Left cardiac atrium (tissue), 4 donors: ENCODE data around the gene STRBP. TPM values are rescaled to one million over a fixed set of nuclear protein-coding genes. Genes with fewer than 3 reads are reported as not detected.
"Not testable (repeated sequence)": the region's sequence is repeated elsewhere in the genome, so short reads cannot be mapped to it uniquely, and the experiment has no call there.

Source experiments
- ATAC-seq, 2 donors: fragments of 200-7000 bp; cut with Tn5 transposase; one replicate each; pipeline ENCODE4 v1.9.1; 2020; ENCODE audit warnings: mild to moderate bottlenecking in 2 of 2, moderate library complexity in 2 of 2
- DNase-seq: peaks from one replicate; pipeline ENCODE4 v3.0.0-alpha.2; 2020
- intact Hi-C, 2 donors: fragments of 100-400 bp; cut with DNase I; formaldehyde crosslinking; loops; one replicate each; pipeline versions ENCODE4 v1.14.1 to v1.15.1; 2022 to 2023
- total RNA-seq, 2 donors: library from RNA; stranded (reverse); fragmentation: NEBNext Ultra II Directional; extraction: Animal tissue kit (Norgen Biotek cat#: 25700); gene quantifications; one replicate each; pipeline ENCODE4 v1.2.1, GENCODE V29; 2021
- donor health status: DM: no; HTN: yes; CAD: no.
- donor health status: DM: no; HTN: yes; CAD: no; lungs with severe emphysema.
- donor health status: DM: yes; HTN: yes; CAD: no.
- donor health status: Dilated cardiomyopathy.

STRBP gene
- total RNA-seq, 2 donors from 2014 or later = 16.7 to 20.7 TPM

DNA sequence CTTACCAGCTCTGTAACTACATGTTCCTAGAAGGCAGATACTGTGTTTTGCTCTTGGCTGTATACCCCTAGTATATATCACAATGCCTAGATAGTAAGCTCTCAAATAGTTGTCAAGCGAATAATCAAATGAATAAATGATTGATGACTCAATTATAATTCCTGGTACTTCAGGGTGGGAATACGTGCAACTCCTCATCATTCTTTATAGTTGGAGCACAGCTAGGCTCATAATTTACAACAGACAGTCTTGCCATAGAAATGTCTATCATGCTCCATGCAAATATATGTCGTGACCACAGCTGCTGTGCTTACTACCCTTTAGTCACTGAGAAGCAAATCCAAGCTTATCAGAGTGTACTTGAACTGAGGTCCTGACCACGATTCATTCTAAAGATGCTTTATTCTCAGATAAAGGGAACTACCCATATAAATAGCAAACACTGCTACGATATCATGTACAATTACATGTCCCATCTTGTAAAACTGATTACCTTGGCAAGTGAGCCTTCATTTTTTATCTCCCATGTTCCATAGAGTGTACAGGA lies 52.1 kb downstream of the STRBP start:
- DNase-seq (no peak), ATAC-seq (no peak)
- intact Hi-C loops = no loop called here

DNA sequence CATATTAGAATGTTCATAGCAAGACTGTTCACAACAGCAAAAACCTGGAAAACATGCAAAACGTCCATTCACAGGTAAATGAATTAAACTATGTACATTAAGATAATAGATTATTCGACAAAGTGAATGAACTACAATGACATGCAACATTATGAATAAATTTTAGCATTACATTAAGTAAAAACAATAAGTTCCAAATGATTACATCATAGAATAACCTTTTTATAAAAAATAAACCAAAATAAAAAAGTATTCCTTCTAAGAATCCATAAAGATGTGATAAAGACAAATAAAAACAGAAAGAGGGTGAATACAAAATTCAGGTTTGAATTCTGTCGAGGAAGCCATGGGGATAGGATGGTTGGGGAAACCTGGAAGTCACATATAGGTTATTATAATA lies 57.3 kb downstream of the STRBP start:
- DNase-seq = no peak
- no peak for ATAC-seq
- intact Hi-C loops = no loop called here

DNA sequence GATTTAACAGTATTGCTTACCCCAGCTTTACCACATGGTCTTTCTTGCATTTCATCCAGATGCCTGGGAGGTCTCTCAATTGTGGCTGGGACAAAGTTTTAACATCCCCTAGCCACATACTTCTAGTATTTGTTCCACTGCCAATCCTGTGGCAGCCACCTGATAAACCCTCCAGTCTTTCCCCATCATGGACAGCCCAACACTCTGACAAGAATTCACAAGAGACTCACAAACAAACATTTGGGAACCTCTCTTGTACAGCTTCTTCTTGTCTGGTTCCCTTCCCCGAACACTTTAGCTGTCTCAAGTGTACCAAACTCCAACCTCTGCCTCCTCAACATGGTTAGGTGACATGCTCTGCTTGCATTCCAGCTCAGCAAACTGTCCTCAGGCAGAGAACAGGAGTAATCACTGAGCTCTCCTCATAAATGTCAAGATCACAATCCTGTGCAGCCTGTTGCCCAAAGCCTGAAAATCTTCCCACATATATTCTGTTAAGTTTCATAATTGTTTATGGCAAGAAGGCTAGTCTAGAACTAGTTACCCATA lies 59.7 kb downstream of the STRBP start:
- DNase-seq (no peak), ATAC-seq (peak in 1 of 2 donors; percentile 70)
- intact Hi-C loops = no loop called here

DNA sequence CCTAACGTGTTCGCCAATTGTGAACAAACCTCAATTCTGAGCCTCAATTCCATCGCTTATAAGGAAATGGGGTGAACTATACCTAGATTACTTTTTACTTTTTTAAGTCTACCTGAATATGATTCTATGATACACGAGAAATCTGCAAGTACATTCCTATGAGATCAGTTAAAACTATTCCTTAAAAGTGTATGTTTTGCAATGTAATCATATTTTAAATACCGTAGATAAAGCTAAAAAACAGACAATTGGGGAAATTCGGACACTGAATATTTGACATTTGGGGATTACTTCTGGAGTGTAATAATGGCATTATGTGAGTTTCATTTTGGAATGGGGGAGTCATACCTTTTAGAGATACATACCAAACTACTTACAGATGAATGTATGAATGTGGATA lies 62.3 kb downstream of the STRBP start:
- ATAC-seq = no peak
- intact Hi-C loops = no loop called here
- DNase-seq = no peak

DNA sequence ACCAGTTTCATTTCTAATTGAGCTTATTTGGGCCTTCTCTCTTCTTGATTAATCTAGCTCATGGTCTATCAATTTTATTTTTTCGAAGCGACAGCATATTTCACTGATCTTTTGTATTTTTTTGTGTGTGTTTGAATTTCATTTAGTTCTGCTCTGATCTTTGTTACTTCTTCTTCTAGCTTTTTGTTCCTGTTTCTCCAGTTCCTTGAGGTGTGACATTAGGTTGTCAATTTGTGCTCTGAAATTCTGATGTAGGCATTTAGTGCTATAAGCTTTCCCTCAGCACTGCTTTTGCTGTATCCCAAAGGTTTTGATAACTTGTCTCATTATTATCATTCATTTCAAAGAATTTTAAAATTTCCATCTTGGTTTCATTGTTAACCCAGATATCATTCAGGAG lies 67.3 kb downstream of the STRBP start:
- ATAC-seq (no peak), DNase-seq (no peak)
- intact Hi-C loops = no loop called here

DNA sequence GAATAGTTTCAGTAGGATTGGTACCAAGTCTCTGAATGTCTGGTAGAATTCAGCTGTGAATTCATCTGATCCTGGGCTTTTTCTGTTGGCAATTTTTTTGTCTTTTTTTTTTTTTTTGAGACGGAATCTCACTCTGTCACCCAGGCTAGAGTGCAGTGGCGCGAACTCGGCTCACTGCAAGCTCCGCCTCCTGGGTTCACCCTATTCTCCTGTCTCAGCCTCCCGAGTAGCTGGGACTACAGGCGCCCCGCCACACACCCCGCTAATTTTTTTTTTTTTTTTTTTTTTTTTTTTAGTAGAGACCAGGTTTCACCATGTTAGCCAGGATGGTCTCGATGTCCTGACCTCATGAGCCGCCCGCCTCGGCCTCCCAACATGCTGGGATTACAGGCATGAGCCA lies 67.9 kb downstream of the STRBP start:
- intact Hi-C loops, ATAC-seq, DNase-seq: not testable (repeated sequence)

DNA sequence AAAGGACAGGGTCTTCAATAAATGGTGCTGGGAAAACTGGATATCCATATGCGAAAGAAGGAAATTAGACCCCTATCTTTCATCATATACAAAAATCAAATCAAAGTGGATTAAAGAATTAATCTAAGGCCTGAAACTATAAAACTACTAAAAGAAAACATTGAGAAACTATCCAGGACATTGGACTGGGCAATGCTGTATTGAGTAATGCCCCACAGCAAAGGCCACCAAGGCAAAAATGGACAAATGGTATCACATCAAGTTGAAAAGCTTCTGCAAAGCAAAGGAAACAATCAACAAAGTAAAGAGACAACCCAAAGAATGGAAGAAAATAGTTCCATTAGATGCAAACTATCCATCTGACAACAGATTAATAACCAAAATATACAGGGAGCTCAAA lies 72.3 kb downstream of the STRBP start:
- ATAC-seq (no peak), DNase-seq (no peak)
- intact Hi-C loops = no loop called here

DNA sequence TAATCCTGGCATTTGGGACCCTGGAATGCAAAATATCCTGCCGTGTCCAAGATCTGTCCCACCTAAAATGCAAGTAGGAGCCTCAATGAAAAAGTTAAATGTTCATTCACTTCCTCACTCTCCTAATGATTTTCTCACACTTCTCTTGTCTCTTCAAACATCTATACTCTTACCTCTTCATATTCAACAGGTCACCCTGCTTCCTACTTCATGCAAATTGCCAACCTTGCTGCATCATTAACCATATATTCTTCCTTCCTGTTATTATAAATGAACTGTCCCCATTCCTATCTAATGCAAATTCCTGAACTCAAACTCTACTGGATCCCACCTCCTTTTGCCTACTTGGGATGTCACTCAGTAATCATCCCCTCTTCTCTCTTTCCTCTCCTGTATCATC lies 74.4 kb downstream of the STRBP start:
- ATAC-seq = no peak

DNA sequence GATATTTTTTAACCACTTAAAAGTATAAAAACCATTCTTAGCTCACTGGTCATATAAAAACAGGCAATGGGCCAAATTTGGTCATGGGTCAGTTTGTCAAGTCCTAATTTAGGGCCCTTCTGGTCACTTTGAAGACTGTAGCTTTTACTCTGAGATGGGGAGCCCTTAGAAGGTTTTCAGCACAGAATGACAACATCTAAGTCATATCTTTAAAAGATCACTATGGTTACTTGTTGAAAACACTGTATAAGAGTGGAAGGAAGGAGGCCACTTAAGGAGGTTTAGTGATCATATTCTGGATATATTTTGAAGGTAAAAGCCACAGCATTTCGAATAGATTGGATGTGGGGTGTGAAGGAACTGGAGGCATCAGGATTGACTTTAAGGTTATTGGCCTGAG lies 76.7 kb downstream of the STRBP start:
- intact Hi-C loops = no loop called here
- no peak for ATAC-seq
- no peak for DNase-seq

More for the DNA sequence above, 74.4 kb downstream of the STRBP start:
- intact Hi-C loops = no loop called here
- no peak for DNase-seq

DNA sequence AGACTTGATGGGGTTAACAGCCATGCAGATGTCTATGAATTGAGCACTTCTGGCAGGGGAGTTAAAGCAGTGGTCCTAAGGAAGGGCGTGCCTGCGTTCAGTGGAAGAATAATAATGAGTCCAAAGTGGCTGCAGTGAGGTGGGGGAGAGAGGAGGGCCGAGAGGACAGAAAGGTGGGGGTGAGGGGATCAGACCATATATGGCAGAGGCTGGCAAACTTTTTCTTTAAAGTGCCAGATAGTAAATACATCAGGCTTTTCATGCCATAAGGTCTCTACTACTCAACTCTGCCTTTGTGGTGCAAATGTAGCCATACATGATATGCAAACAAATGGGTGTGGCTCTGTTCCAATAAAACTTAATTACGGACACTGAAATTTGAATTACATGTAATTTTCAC lies 77.1 kb downstream of the STRBP start:
- intact Hi-C loops = no loop called here
- ATAC-seq (no peak), DNase-seq (no peak)

DNA sequence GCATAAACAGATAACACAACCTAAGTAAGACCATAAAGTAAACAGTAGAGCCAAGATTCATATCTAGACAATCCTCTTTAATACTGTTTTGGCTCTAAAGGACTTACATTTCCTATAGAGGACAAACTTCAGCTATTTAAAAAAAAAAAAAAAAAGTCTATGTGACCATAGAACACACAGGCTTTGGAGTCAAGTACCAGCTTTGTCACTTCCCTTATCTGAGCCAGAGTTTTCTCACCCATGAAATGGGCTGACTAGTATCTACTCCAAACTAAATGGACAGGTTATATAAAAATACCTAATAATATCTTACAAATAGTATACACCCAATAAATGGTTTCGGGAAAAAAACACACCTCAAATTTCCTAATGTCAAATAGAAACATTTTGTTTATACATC lies 81.3 kb downstream of the STRBP start:
- ATAC-seq (no peak), DNase-seq (no peak)
- intact Hi-C loops = no loop called here

DNA sequence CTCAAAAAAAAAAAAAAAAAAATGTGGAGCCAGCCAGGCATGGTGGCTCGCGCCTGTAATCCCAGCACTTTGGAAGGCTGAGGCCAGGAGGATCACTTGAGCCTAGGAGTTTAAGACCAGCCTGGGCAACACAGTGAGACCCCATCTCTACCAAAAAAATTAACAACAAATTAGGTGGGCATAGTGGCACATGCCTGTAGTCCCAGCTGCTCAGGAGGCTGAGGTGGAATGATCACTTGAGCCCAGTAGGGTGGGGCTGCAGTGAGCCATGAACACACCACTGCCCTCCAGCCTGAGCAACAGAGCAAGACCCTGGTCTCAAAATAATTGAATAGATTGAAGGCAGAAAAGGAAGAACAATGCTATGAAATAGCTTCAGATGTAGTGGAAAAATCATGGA lies 82.4 kb downstream of the STRBP start:
- intact Hi-C loops, DNase-seq, ATAC-seq: not testable (repeated sequence)

DNA sequence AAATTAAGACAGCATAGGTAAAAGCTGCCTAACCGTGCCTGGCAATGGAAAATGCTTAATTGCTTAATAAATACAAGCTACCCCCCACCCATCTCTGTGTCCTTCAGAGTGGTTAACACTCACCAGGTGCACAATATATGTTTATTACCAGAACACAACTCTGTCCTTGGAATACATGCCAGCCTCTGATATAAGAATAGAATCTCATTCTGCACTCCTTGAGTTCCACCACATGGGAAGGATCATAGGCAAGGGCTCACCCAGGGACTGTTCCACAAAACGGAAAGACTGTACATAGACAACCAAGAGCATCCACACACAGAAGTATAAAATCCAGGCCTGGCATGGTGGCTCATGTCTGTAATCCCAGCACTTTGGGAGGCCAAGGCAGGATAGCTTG lies 91.4 kb downstream of the STRBP start:
- no peak for ATAC-seq
- DNase-seq = no peak
- intact Hi-C loops = no loop called here

DNA sequence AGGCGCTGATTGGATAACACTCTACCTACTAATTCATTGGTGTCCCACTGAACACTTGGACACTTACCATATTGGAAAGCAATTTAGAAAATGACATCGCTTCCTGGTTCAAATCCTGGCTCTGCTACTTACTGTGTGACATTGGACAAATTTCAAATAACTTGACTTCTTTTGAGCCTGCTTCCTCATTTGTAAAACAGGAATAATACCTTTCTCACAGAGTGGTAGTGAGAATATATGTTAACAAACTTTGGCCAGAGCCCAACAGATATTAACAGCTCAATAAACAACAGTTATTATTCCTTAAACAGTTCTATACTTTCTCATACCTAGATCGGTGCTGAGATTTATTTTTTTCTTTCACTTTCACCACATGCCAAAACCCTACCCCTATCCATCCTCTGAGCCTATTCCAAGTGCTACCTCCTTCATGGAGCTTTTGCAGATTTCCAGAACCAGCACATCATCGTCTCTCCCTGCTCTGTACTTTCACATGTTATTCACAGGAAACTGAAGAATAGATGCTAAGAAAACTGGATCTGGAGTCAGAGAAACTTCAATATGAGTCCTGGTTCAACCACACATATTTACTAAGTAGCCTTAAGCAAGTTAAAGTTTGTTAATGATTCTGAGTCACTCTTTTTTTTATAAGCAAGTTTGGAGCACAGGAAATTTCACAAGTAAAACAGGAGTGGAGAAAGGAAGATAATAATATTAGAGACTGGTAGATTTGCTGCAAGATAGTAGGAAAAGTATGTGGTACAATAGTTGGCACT lies 92.3 kb downstream of the STRBP start:
- no peak for ATAC-seq
- intact Hi-C loops = no loop called here
- DNase-seq = no peak

DNA sequence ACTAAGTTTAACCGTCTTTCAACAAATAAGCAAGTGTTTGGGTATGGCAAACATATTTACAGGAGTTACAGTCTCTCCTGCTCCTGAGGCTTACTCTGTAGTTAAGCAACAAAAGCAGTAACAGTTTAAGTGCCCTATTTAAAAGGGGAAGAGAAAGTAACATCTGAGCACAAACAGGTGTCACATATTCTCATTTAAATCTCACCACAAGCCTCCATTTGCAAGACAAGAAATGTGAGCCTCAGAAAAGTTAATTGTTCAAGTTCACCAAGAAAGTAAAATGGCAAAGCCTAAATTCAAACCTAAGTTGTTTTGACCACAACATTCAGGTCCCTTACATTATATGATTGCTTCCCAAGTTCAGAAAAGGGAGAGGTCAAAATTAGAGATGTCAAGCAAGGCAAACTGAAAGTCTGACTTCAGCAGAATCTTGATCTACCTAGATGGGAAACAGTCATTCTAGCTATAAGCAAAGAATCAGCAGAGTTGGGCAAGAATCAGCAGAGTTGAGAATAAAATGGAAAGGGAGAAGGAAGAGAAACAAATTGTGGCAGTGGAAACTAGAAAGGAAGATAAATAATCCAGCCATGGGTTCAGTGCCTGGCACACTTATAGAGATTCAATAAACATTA lies 93.4 kb downstream of the STRBP start:
- no peak for DNase-seq
- intact Hi-C loops = no loop called here
- ATAC-seq = no peak

DNA sequence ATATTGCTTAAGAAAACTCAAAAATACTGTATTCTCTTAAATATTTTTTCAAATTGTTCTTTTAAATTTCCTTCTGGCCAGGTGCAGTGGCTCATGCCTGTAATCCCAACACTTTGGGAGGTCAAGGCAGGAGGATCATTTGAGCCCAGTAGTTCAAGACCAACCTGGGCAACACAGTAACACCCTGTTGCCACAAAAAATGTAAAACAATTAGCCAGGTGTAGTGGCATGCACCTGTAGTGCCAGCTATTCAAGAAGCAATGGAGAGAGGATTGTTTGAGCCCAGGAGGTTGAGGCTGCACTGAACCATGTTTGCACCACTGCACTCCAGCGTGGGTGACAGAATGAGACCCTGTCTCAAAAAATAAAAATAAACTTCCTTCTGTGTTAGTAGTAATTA lies 94.3 kb downstream of the STRBP start:
- intact Hi-C loops = no loop called here
- ATAC-seq (no peak), DNase-seq (no peak)

DNA sequence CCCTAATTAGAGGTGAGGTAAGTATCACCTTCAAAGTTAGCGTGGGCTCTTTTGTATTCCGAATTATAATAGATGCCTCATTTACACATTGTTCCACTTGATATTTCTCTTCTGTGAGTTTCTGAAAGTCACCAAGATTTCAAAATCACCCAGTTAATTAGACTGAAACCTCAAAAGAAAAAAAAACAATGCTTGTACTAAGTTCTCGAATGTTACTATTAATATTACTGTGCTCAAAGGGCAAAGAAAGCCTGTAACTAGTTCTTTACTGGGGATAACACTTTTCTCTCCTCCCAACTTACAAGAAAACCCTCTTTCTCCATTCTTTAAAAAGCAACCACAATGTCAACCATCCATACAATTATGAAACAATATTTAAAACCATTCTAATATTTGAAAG lies 98.5 kb downstream of the STRBP start:
- DNase-seq (no peak), ATAC-seq (no peak)
- intact Hi-C loops = no loop called here

DNA sequence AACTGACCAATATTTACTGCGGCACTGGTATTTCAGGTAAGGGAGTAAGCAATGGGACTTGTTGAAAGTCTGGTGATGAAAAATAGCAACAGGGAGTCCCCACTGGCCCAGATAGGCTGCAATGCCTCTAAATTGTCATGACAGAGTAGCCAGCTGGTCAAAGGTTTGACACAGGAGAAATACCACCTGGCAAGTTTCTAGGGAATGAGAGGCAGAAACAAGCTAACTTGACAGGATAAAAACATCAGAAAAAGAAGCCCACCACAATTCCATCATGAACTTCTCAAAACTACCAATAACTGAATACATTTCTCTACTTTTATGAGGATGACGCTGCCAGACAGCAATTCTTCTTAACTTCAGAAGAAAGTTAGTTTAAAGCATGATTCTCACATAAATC lies 99.8 kb downstream of the STRBP start:
- ATAC-seq (no peak), DNase-seq (no peak)
- intact Hi-C loops = no loop called here

DNA sequence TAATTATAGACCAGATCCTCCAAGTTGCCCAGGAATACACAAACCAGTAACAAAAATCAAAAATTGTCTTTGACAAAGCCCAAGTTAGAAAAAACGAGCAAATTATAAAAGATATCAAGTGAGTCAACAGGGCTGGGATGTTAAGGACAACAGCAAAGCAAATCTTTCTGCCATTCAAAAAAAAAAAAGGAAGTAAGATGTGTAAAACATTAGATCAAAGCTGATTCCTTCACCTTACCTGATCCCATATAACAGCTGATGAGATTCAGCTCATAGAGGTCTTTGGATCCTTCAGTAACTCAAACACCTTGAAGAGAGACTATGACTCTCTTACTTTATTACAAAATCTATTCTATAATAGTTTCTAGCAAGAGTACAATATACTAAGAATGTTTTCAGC lies 100.9 kb downstream of the STRBP start:
- DNase-seq (no peak), ATAC-seq (no peak)
- intact Hi-C loops = no loop called here

DNA sequence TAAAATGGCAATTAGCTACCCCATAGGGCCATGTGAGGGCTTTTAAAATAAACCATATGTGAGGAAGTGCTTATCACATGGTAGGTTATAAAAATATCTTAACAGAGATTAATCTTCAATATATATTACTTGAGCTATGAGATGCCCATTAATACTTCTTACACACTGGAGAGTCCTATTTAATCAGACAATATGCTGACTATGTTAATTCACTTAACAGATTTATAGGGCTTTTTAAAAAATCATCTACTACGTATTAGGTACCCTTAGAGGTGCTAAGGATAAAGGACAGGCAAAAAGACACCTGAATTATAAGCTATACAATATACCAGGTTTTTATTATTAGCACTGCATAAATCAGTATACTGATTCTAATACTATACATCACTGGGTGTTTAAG lies 102.6 kb downstream of the STRBP start:
- no peak for DNase-seq
- no peak for ATAC-seq
- intact Hi-C loops = no loop called here

DNA sequence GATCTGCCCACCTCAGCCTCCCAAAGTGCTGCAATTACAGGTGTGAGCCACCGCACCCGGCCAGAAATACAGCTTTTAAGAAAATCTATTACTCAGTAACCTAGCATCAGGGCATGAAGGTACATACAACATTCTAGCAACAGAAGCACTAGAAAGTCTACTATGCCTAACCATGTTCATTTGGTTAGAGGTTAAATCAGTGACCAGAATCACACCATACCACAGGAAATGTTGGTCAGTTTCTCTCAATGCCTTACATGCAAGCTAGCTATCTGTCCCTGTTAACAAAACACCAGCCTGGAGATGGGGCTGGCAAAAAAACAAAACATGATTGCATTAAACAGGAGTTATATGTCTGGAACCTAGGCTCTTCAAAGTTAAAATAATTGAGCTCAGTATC lies 104.1 kb downstream of the STRBP start:
- ATAC-seq (no peak), DNase-seq (no peak)
- intact Hi-C loops = no loop called here
